HepG2 (cell line): ENCODE measurements around the gene VPS25. TPM values are rescaled to one million over a fixed set of nuclear protein-coding genes. Genes with fewer than 3 reads are reported as not detected.

Source experiments
- BCL6 ChIP-seq: IDR thresholded peaks from 2 replicates; pipeline ENCODE4 v1.6.1; 2016; ENCODE audit warnings: missing genetic modification reagents, missing compliant biosample characterization
- CHD4 ChIP-seq: fragments of 200-600 bp; sonication (generic); IDR thresholded peaks from 2 replicates; pipeline ENCODE4 v1.7.0; 2017; ENCODE audit warnings: mild to moderate bottlenecking, low read length, borderline replicate concordance
- GATA4 ChIP-seq: sonication (generic); IDR thresholded peaks from 2 replicates; pipeline ENCODE4 v1.6.1; 2016; ENCODE audit warnings: antibody characterized with exemption, low read depth, borderline replicate concordance
- JDP2 ChIP-seq: sonication (generic); formaldehyde crosslinking; IDR thresholded peaks from 2 replicates; pipeline ENCODE4 v1.8.1; 2022; ENCODE audit warnings: missing genetic modification reagents, borderline replicate concordance
- KAT7 ChIP-seq: IDR thresholded peaks from 2 replicates; pipeline ENCODE4 v1.6.1; 2018; ENCODE audit warnings: borderline replicate concordance, missing compliant biosample characterization
- MLLT10 ChIP-seq: sonication (generic); formaldehyde crosslinking; IDR thresholded peaks from 2 replicates; pipeline ENCODE4 v1.4.0; 2020; ENCODE audit warnings: missing genetic modification reagents
- NFIC ChIP-seq: IDR thresholded peaks from 2 replicates; pipeline ENCODE4 v1.6.1; 2012; ENCODE audit warnings: mild to moderate bottlenecking, low read length, inconsistent platforms
- PRMT3 ChIP-seq: sonication (generic); formaldehyde crosslinking; IDR thresholded peaks from 2 replicates; pipeline ENCODE4 v1.8.1; 2022; ENCODE audit warnings: low read depth, mild to moderate bottlenecking, moderate library complexity, missing genetic modification reagents, borderline replicate concordance
- ZNF335 ChIP-seq: sonication (generic); formaldehyde crosslinking; IDR thresholded peaks from 2 replicates; pipeline ENCODE4 v1.4.0; 2020; ENCODE audit warnings: missing genetic modification reagents
- ZNF562 ChIP-seq: sonication (generic); formaldehyde crosslinking; IDR thresholded peaks from 2 replicates; pipeline ENCODE4 v1.8.0; 2022; ENCODE audit warnings: missing genetic modification reagents, borderline replicate concordance
- ZNF614 ChIP-seq: IDR thresholded peaks from 2 replicates; pipeline ENCODE4 v1.6.1; 2018; ENCODE audit warnings: missing biosample characterization, missing genetic modification reagents, inconsistent platforms, borderline replicate concordance
- ZNF737 ChIP-seq: sonication (generic); formaldehyde crosslinking; IDR thresholded peaks from 2 replicates; pipeline ENCODE4 v1.5.0; 2020; ENCODE audit warnings: missing genetic modification reagents, mild to moderate bottlenecking, borderline replicate concordance
- polyA plus RNA-seq, 8 experiments: library from polyadenylated mRNA; depleted of rRNA in 3 of 8; stranded (reverse) in 7 of 8; unstranded in 1 of 8; fragments of >200 nt; fragmentation: Illumina TruSeq in 4 of 8; extraction: Trizol in 4 of 8; gene quantifications; 2 replicates each; pipeline versions ENCODE4 v1.2.1 to v1.2.3, GENCODE V29; 2011 to 2016; ENCODE audit warnings: low read depth in 4 of 8, missing spikeins in 1 of 8, mixed read lengths in 1 of 8; ENCODE audit not compliant: insufficient read depth in 1 of 8
- total RNA-seq, 5 experiments: library from RNA; depleted of rRNA; stranded (reverse); fragments of >200 nt; fragmentation: Illumina TruSeq; extraction: Trizol; gene quantifications; 2 replicates each; pipeline ENCODE4 v1.2.3, GENCODE V29; 2016; ENCODE audit warnings: low read depth in 1 of 5
- TF ChIP-seq, protein P1 (sequence below): sonication (generic); formaldehyde crosslinking; IDR thresholded peaks from 2 replicates; pipeline ENCODE4 v1.4.0; 2020; ENCODE audit warnings: mild to moderate bottlenecking, missing genetic modification reagents
- TF ChIP-seq, protein P2 (sequence below): sonication (generic); formaldehyde crosslinking; IDR thresholded peaks from 2 replicates; pipeline ENCODE4 v1.4.0; 2020; ENCODE audit warnings: missing genetic modification reagents
- TF ChIP-seq, protein P3 (sequence below): sonication (generic); formaldehyde crosslinking; IDR thresholded peaks from 2 replicates; pipeline ENCODE4 v1.8.0; 2023; ENCODE audit warnings: mild to moderate bottlenecking, missing genetic modification reagents
- TF ChIP-seq, protein P4 (sequence below): sonication (generic); formaldehyde crosslinking; IDR thresholded peaks from 2 replicates; pipeline ENCODE4 v1.9.0; 2021; ENCODE audit warnings: missing genetic modification reagents, borderline replicate concordance

Gene VPS25
- total and polyA plus RNA-seq, 2 of the 13 experiments (the other 11 are each of a cell fraction or from before 2014, with no cell fraction given) = 161 to 249 TPM

DNA sequence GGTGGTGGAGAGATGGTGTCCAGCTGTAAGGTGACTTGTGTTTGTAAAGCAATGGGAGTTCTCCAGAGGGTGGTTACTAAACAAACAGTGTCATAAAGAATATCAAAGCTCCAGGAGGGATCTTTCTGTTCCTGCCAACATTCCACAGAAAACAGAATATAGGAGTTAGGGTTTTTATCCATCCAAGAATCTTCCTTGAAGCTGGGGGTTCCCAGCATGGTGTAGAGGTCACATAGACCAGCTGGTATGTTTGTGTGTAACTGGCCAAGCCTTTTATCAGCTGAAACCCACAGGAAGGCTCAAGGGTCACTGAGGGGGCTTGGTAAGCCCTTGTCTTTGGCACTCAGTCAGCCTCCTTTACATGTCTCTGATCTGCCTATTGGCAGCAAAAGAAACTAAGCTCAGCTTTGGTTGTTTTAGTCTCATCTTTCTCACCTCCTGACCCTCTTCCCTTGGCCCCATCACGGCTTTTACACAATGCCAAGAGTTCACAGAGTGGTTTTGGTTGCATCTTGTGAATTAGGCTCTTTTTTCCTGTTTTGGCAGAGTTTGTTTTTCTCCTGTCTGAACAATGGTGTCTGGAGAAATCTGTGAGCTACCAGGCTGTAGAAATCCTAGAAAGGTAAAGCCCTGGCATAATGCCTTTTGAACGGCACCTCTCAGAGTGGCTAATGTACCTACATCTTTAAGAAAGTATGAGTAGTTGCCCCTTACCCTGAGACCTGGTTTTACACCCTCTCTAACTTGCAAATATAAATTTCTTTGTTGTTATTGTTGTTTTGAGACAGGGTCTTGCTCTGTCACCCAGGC lies 30.0 kb downstream of the VPS25 start (continued):
- TF ChIP-seq, protein P1, sequence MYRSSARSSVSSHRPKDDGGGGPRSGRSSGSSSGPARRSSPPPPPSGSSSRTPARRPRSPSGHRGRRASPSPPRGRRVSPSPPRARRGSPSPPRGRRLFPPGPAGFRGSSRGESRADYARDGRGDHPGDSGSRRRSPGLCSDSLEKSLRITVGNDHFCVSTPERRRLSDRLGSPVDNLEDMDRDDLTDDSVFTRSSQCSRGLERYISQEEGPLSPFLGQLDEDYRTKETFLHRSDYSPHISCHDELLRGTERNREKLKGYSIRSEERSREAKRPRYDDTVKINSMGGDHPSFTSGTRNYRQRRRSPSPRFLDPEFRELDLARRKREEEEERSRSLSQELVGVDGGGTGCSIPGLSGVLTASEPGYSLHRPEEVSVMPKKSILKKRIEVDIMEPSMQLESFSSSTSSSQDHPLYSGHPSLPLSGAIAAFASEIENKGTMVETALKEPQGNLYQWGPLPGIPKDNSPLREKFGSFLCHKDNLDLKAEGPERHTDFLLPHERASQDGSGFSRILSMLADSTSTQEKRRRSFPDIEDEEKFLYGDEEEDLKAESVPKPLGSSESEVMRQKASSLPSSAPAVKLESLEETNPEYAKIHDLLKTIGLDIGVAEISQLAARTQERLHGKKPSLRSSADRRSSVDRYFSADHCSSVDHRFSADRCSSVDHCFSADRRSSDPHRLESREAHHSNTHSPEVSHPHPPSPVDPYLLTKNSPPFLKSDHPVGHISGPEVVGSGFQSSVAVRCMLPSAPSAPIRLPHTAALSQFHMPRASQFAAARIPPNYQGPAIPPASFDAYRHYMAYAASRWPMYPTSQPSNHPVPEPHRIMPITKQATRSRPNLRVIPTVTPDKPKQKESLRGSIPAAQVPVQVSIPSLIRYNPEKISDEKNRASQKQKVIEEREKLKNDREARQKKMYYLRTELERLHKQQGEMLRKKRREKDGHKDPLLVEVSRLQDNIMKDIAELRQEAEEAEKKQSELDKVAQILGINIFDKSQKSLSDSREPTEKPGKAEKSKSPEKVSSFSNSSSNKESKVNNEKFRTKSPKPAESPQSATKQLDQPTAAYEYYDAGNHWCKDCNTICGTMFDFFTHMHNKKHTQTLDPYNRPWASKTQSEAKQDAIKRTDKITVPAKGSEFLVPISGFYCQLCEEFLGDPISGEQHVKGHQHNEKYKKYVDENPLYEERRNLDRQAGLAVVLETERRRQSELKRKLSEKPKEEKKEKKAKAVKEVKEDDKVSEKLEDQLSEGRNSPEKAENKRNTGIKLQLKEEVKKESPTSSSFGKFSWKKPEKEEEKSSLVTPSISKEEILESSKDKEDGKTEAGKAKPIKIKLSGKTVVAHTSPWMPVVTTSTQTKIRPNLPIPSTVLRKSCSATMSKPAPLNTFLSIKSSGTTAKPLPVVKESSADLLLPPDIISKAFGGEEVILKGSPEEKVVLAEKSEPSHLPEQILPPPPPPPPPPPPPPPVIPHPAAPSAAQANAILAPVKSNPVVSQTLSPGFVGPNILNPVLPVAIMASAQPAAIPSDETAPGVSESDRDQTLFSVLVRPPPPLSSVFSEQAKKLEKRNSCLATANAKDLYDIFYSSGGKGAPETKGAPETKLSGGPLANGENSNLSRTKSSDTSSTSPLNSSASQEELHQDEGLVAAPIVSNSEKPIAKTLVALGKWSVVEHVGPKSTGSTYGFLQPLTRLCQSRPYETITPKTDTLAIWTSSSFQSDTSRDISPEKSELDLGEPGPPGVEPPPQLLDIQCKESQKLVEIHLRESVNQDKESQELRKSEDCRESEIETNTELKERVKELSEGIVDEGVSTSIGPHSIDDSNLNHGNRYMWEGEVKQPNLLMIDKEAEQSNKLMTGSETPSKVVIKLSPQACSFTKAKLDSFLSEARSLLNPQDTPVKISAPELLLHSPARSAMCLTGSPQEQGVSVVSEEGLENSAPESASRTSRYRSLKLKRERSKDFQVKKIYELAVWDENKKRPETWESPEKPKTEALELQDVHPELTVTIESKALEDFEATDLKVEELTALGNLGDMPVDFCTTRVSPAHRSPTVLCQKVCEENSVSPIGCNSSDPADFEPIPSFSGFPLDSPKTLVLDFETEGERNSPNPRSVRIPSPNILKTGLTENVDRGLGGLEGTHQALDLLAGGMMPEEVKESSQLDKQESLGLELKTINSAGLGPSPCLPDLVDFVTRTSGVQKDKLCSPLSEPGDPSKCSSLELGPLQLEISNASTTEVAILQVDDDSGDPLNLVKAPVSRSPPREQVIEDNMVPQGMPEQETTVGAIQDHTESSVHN (CRISPR knock-in tag) = no peak
- TF ChIP-seq ZNF614 (CRISPR knock-in tag) = no peak
- no peak for TF ChIP-seq ZNF737 (CRISPR knock-in tag)
- TF ChIP-seq ZNF562 (CRISPR knock-in tag) = no peak
- TF ChIP-seq NFIC = peak; percentile 72; the same call in 1 of the 2 replicates
- peak; percentile 2; the same call in 1 of the 2 replicates for TF ChIP-seq ZNF335
- peak; percentile 87 for TF ChIP-seq BCL6
- no peak for TF ChIP-seq CHD4
- TF ChIP-seq JDP2 = no peak
- TF ChIP-seq KAT7 (CRISPR knock-in tag) = no peak
- TF ChIP-seq, protein P2, sequence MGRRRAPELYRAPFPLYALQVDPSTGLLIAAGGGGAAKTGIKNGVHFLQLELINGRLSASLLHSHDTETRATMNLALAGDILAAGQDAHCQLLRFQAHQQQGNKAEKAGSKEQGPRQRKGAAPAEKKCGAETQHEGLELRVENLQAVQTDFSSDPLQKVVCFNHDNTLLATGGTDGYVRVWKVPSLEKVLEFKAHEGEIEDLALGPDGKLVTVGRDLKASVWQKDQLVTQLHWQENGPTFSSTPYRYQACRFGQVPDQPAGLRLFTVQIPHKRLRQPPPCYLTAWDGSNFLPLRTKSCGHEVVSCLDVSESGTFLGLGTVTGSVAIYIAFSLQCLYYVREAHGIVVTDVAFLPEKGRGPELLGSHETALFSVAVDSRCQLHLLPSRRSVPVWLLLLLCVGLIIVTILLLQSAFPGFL (CRISPR knock-in tag) = no peak
- no peak for TF ChIP-seq GATA4
- TF ChIP-seq, protein P3, sequence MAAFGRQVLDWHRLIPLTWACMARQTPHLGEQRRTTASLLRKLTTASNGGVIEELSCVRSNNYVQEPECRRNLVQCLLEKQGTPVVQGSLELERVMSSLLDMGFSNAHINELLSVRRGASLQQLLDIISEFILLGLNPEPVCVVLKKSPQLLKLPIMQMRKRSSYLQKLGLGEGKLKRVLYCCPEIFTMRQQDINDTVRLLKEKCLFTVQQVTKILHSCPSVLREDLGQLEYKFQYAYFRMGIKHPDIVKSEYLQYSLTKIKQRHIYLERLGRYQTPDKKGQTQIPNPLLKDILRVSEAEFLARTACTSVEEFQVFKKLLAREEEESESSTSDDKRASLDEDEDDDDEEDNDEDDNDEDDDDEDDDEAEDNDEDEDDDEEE (CRISPR knock-in tag) = no peak
- TF ChIP-seq PRMT3 (CRISPR knock-in tag) = no peak
- TF ChIP-seq, protein P4, sequence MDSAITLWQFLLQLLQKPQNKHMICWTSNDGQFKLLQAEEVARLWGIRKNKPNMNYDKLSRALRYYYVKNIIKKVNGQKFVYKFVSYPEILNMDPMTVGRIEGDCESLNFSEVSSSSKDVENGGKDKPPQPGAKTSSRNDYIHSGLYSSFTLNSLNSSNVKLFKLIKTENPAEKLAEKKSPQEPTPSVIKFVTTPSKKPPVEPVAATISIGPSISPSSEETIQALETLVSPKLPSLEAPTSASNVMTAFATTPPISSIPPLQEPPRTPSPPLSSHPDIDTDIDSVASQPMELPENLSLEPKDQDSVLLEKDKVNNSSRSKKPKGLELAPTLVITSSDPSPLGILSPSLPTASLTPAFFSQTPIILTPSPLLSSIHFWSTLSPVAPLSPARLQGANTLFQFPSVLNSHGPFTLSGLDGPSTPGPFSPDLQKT (CRISPR knock-in tag) = no peak
- TF ChIP-seq MLLT10 (CRISPR knock-in tag) = no peak
